MM.1S (cell line): ENCODE results near the gene FOXN1.

Experiments
- DNase-seq: peaks from one replicate; pipeline ENCODE4 v3.0.0-alpha.2; 2015
- H2AFZ ChIP-seq: fragments of 300-600 bp; sonication (generic); 2 replicates; pipeline ENCODE4 v1.6.0; 2016; ENCODE audit warnings: antibody characterized with exemption, low read length
- H3F3A ChIP-seq: fragments of 300-600 bp; sonication (generic); 2 replicates; pipeline ENCODE4 v1.6.1; 2016; ENCODE audit warnings: mild to moderate bottlenecking, antibody characterized with exemption, low read length, moderate library complexity, mixed read lengths; ENCODE audit not compliant: insufficient read depth
- H3K27ac ChIP-seq: fragments of 300-600 bp; sonication (generic); 2 replicates; pipeline ENCODE4 v1.5.1; 2016; ENCODE audit warnings: mild to moderate bottlenecking, low read length
- H3K27me3 ChIP-seq: fragments of 300-600 bp; sonication (generic); replicated peaks from 2 replicates; pipeline ENCODE4 v1.6.0; 2016; ENCODE audit warnings: low read length; ENCODE audit not compliant: insufficient read depth
- H3K36me3 ChIP-seq: fragments of 300-600 bp; sonication (generic); replicated peaks from 2 replicates; pipeline ENCODE4 v1.6.1; 2016; ENCODE audit warnings: mild to moderate bottlenecking, low read length, mixed read lengths; ENCODE audit not compliant: insufficient read depth
- H3K4me1 ChIP-seq: fragments of 300-600 bp; sonication (generic); 2 replicates; pipeline ENCODE4 v1.6.1; 2016; ENCODE audit warnings: low read length, mixed read lengths
- H3K4me2 ChIP-seq: fragments of 300-600 bp; sonication (generic); 2 replicates; pipeline ENCODE4 v1.6.0; 2016; ENCODE audit warnings: low read depth, low read length
- H3K4me3 ChIP-seq: fragments of 300-600 bp; sonication (generic); 2 replicates; pipeline ENCODE4 v1.5.1; 2016; ENCODE audit warnings: low read length, mixed read lengths
- H3K79me2 ChIP-seq: fragments of 300-600 bp; sonication (generic); 2 replicates; pipeline ENCODE4 v1.6.1; 2016; ENCODE audit warnings: mixed run types, low read length, mixed read lengths
- H3K9ac ChIP-seq: fragments of 300-600 bp; sonication (generic); 2 replicates; pipeline ENCODE4 v1.6.1; 2016; ENCODE audit warnings: low read length, mixed read lengths
- H3K9me2 ChIP-seq: fragments of 300-600 bp; sonication (generic); replicated peaks from 2 replicates; pipeline ENCODE4 v1.6.1; 2016; ENCODE audit warnings: mild to moderate bottlenecking, low read length, mixed read lengths; ENCODE audit not compliant: insufficient read depth
- H3K9me3 ChIP-seq: fragments of 300-600 bp; sonication (generic); replicated peaks from 2 replicates; pipeline ENCODE4 v1.6.1; 2016; ENCODE audit warnings: mild to moderate bottlenecking, low read length, mixed read lengths; ENCODE audit not compliant: insufficient read depth
- H4K20me1 ChIP-seq: fragments of 300-600 bp; sonication (generic); 2 replicates; pipeline ENCODE4 v1.6.1; 2016; ENCODE audit warnings: mild to moderate bottlenecking, low read length, moderate library complexity, mixed read lengths; ENCODE audit not compliant: insufficient read depth
- CTCF ChIP-seq: fragments of 300-600 bp; sonication (generic); IDR thresholded peaks from 2 replicates; pipeline ENCODE4 v1.5.1; 2016; ENCODE audit warnings: antibody characterized with exemption, low read length, mixed read lengths
- EZH2 ChIP-seq: fragments of 300-600 bp; sonication (generic); optimal IDR thresholded peaks from 2 replicates; pipeline ENCODE3; 2017; ENCODE audit warnings: low read depth, mild to moderate bottlenecking, antibody characterized with exemption, low read length, mixed read lengths
- EZH2phosphoT487 ChIP-seq: fragments of 300-600 bp; sonication (generic); IDR thresholded peaks from 2 replicates; pipeline ENCODE4 v1.6.1; 2018; ENCODE audit warnings: antibody characterized with exemption, low read length

Gene FOXN1

GRCh38 chr17:28476076-28476865 is 29.9 kb upstream of the FOXN1 start:
- H3K79me2 ChIP-seq: no peaks in the 10 kb centered on the region
- DNase-seq: no peak
- no peak for TF ChIP-seq EZH2phosphoT487
- no peak overlapping the region for H2AFZ ChIP-seq
- peaks cover 3% of the 10 kb centered on the region for H3K27me3 ChIP-seq
- no peak overlapping the region for H3K27ac ChIP-seq
- no peaks in the 10 kb centered on the region for H3K4me1 ChIP-seq
- H3K4me3 ChIP-seq: no peak overlapping the region
- no peak overlapping the region for H3K4me2 ChIP-seq
- H3K9ac ChIP-seq: no peak overlapping the region
- H3K9me2 ChIP-seq: no peaks in the 10 kb centered on the region
- no peaks in the 10 kb centered on the region for H3F3A ChIP-seq
- no peaks in the 10 kb centered on the region for H4K20me1 ChIP-seq
- no peaks in the 10 kb centered on the region for H3K9me3 ChIP-seq
- no peaks in the 10 kb centered on the region for H3K36me3 ChIP-seq

- TF ChIP-seq CTCF (no peak), EZH2 (no peak), EZH2phosphoT487 (no peak)
- Histone ChIP-seq H3K4me1 (no peaks in the 10 kb centered on the region), H3K9me3 (no peaks in the 10 kb centered on the region), H3K27me3 (peaks cover 4% of the 10 kb centered on the region), H4K20me1 (no peaks in the 10 kb centered on the region), H3K9me2 (no peaks in the 10 kb centered on the region), H3F3A (no peaks in the 10 kb centered on the region), H3K79me2 (no peaks in the 10 kb centered on the region), H3K4me2 (no peak overlapping the region), H3K27ac (no peak overlapping the region), H2AFZ (no peak overlapping the region), H3K9ac (no peak overlapping the region), H3K4me3 (no peak overlapping the region), H3K36me3 (no peaks in the 10 kb centered on the region)
- DNase-seq: no peak
Measured at GRCh38 chr17:28477928-28478327, 28.2 kb upstream of the FOXN1 start.

- no peak overlapping the region for H3K4me2 ChIP-seq
- H3K79me2 ChIP-seq: no peaks in the 10 kb centered on the region
- no peak overlapping the region for H3K4me3 ChIP-seq
- DNase-seq: no peak
- H2AFZ ChIP-seq: no peak overlapping the region
- H3K9ac ChIP-seq: no peak overlapping the region
- no peaks in the 10 kb centered on the region for H3K9me3 ChIP-seq
- no peaks in the 10 kb centered on the region for H4K20me1 ChIP-seq
- H3K36me3 ChIP-seq: no peaks in the 10 kb centered on the region
- H3K9me2 ChIP-seq: no peaks in the 10 kb centered on the region
- TF ChIP-seq EZH2phosphoT487: no peak
- TF ChIP-seq CTCF: no peak
- no peak for TF ChIP-seq EZH2
- peaks cover 4% of the 10 kb centered on the region for H3K27me3 ChIP-seq
- no peak overlapping the region for H3K27ac ChIP-seq
- H3K4me1 ChIP-seq: no peaks in the 10 kb centered on the region
- no peaks in the 10 kb centered on the region for H3F3A ChIP-seq
Measured at GRCh38 chr17:28478712-28479615, 27.2 kb upstream of the FOXN1 start.
